IPS-18c (cell line): ENCODE data around the gene PROX1.
"Not testable (repeated sequence)": the region's sequence is repeated elsewhere in the genome, so short reads cannot be mapped to it uniquely, and the experiment has no call there.

Experiments used
- H3K4me3 ChIP-seq: 2 replicates; pipeline ENCODE4 v1.7.0; 2013; ENCODE audit warnings: low read depth, mild to moderate bottlenecking, low read length, moderate library complexity; ENCODE audit not compliant: insufficient read depth
- H3K9me3 ChIP-seq: one replicate; pipeline ENCODE4 v1.6.1; 2013; ENCODE audit warnings: mild to moderate bottlenecking, low read length, moderate library complexity; ENCODE audit not compliant: control insufficient read depth, insufficient read depth

The PROX1 gene

GRCh38 chr1:214072426-214073157 lies 84.8 kb downstream of the PROX1 start:
- no peaks in the 10 kb centered on the region for H3K9me3 ChIP-seq
- no peak overlapping the region for H3K4me3 ChIP-seq

DNA sequence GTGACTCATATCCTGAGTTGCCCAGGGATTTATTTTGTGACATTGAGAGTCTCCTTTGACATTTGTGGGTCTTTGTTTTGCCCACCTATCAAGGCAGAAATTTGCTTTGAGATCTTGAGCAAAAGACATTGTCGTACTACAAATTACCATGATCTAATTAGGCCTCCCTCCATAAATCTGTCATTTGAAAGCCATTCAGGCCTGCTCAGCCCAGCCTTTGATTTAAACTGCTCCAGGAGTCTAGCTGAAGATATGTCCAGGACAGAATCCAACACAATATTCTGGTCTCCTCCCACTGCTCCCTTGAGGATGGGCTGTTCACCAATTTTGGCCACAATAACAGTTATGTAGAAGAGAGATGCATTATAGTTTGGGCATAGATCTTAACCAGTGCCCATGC lies 86.7 kb downstream of the PROX1 start:
- Histone ChIP-seq H3K9me3 (no peaks in the 10 kb centered on the region), H3K4me3 (no peak overlapping the region)

DNA sequence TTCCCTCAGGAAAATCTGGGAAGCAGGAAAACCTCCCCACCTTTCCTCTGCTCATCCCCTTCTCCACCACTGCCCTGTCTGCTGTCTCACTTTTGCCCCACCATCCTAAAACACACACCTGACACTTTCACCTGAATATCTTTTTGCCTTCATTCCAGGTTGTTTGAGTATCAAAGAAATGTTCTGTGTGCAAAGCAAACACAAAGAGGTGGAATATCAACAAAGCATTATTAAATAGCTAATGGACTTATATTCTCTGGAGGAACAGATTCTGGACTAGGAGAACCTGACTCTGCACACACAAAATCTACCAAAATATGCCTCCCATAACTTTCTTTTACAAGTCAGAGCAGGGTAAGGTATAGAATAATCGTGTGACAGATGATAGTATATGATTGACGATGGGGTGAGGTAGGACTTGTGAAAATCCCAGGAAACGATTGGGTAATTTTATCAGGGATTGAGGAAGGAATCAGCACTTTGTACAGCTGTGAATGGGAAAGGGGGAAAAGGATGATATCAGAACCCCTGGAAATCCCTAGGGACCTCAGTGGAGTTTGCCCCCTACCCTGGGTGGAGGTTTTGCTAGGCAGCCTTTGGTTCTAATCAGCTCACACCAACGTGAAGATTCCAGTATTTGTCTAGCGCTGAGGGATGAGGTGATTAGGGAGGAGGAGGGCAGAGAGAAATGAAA lies 87.7 kb downstream of the PROX1 start:
- no peak overlapping the region for H3K4me3 ChIP-seq
- no peaks in the 10 kb centered on the region for H3K9me3 ChIP-seq

- Histone ChIP-seq H3K4me3 (no peak overlapping the region), H3K9me3 (no peaks in the 10 kb centered on the region)
These were observed 88.4 kb downstream of the PROX1 start for GRCh38 chr1:214075999-214076707.

DNA sequence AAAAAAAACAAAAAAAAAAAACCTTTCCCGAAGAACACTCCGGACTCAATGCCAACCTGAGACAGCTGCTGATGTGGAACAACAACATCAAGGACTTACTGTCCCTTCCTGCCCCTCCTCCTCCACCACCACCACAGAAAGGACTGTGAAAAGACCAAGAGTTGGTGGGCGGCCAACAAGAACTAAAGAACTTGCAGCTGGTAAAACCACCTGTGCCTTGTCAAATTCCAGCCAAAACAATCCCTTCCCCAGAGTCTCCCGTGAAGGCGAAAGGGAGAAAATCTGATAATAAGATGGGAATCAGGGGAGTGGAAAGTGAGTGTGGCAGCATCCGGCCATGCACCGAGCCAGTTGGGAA lies 88.9 kb downstream of the PROX1 start:
- H3K4me3 ChIP-seq = no peak overlapping the region
- H3K9me3 ChIP-seq = no peaks in the 10 kb centered on the region

GRCh38 chr1:214078950-214079349 lies 91.2 kb downstream of the PROX1 start:
- no peaks in the 10 kb centered on the region for H3K9me3 ChIP-seq
- H3K4me3 ChIP-seq = no peak overlapping the region

DNA sequence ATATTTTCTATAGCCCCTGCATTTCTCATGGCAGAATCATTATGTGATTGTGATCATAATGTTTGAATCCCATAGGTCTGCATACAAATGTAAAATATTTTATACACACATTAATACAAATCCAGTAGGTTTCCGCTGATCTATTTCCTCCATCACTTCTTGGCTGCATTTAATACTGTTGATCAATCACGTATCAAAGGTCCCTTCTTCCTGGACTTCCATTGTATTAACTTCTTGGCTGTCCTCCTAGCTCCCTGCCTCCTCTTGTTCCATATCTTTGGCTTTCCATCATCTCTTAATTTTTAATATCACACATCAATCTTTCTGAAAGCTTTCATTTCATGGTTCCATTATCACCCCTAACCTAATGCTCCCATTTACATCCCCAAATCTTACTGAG lies 97.6 kb downstream of the PROX1 start:
- no peak overlapping the region for H3K4me3 ChIP-seq

GRCh38 chr1:214086945-214087344 lies 99.2 kb downstream of the PROX1 start:
- H3K9me3 ChIP-seq = peaks cover 2% of the 10 kb centered on the region
- no peak overlapping the region for H3K4me3 ChIP-seq

More for the DNA sequence above, 97.6 kb downstream of the PROX1 start:
- H3K9me3 ChIP-seq = peaks cover 2% of the 10 kb centered on the region

DNA sequence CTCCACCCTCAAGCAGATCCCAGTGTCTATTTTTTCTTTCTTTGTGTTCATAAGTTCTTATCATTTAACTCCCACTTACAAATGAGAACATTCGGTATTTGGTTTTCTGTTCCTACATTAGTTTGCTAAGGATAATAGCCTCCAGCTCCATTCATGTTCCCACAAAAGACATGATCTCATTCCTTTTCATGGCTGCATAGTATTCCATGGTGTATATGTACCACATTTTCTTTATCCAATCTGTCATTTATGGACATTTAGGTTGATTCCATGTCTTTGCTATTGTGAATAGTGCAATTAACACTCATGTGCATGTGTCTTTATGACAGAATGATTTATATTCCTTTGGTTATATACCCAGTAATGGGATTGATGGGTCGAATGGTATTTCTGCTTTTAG lies 101.2 kb downstream of the PROX1 start:
- H3K9me3 ChIP-seq, H3K4me3 ChIP-seq: not testable (repeated sequence)
